ENCODE measurements around the gene TTC7B.
"Not testable (repeated sequence)": the region's sequence is repeated elsewhere in the genome, so short reads cannot be mapped to it uniquely, and the experiment has no call there.

Gene TTC7B, protein sequence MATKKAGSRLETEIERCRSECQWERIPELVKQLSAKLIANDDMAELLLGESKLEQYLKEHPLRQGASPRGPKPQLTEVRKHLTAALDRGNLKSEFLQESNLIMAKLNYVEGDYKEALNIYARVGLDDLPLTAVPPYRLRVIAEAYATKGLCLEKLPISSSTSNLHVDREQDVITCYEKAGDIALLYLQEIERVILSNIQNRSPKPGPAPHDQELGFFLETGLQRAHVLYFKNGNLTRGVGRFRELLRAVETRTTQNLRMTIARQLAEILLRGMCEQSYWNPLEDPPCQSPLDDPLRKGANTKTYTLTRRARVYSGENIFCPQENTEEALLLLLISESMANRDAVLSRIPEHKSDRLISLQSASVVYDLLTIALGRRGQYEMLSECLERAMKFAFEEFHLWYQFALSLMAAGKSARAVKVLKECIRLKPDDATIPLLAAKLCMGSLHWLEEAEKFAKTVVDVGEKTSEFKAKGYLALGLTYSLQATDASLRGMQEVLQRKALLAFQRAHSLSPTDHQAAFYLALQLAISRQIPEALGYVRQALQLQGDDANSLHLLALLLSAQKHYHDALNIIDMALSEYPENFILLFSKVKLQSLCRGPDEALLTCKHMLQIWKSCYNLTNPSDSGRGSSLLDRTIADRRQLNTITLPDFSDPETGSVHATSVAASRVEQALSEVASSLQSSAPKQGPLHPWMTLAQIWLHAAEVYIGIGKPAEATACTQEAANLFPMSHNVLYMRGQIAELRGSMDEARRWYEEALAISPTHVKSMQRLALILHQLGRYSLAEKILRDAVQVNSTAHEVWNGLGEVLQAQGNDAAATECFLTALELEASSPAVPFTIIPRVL

GRCh38 chr14:90815822-90816662, at the start of gene TTC7B:
Gene TTC7B (minus strand): TSS chr14:90816430. CDS start chr14:90816295, 135 bp downstream.
- DNase-seq, result no peak

DNA sequence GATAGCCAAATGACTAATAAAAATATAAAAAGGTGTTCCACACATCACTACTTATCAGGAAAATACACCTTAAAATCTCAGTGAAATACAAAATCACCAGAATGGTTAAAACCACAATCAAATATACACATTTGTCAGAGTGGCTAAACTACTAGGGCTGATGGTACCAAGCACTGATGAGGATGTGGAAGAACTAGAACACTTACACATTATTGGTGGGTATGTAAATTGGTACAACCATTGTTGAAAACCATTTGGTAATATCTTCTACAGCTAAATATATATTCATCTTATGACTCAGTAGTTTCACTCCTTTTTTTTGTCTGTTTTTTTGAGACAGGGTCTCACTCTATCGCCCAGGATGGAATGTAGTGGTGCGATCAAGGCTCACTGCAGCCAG, 48.5 kb upstream of the TTC7B start:
- DNase-seq, result no peak

DNA sequence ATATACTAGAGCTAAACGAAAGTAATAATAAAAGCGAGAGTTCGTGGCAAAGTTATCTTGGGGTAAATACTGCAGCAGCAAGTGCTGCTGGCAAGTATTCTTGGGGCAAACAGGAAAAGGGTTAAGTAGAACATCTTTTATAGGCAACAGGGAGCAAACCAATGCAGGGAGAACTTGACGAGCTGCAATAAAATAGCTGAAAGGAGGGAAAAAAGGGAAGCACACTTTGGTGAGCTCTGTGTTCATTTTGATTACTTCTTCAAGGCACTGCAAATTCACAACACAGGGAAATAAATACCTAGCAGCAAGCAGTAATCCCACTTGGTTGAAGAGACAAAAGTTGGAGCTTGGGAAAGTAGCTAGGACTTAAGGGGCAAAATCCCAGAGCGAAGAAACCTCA, 42.3 kb upstream of the TTC7B start:
- DNase-seq, result no peak

- DNase-seq, result no peak
These were observed 41.6 kb upstream of the TTC7B start for GRCh38 chr14:90857866-90858265.

DNA sequence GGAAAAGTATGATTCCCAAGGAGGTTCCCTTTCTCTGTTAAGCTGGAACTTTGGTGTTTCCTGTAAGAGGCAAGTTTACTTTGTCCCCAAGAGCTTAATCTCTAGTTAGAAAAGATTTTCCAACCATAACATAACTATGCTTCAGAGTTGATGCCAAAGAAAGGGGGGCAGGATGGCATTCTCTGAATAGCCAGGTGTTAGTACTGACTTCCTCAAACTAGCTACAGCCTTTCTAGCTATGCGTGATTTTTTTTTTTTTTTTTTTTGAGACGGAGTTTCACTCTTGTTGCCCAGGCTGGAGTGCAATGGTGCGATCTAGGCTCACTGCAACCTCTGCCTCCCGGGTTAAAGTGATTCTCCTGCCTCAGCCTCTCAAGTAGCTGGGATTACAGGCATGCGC, 39.9 kb upstream of the TTC7B start:
- DNase-seq, result not testable (repeated sequence)

GRCh38 chr14:90853116-90853515, 36.9 kb upstream of the TTC7B start:
- no peak for DNase-seq

DNA sequence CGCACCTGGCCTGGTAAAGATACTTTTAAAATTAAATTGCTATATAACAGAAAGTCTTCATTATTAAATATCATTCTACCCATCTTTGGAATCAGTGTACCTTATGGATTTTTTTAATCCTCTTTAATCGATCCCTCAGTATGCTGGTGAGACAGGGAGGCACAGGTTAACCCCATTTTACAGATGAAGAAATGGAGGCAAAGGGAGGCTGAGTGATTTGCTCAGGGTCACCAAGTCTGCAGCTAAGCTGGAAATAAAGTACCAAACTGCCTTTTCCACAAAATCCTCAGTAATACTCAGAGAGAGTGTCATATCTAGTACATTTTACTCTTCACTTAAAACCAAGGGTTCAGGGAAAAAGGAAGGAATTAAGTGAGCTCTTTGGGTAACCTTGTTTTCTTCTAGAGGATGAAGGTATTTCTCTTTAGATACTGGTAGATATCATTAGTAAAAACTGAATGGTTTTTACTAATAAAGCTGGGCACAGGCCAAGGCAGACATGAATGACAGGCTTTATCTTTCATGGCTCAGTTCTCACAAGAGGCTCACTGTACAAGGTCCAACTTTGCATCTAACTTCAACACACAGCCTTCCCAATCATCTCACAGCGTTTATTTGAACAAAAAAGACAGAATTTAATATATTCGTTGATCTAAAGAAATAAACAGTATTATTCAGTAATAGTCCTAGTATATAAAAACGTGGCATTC, 35.3 kb upstream of the TTC7B start:
- DNase-seq, result no peak

GRCh38 chr14:90850487-90850886, 34.3 kb upstream of the TTC7B start:
- no peak for DNase-seq

DNA sequence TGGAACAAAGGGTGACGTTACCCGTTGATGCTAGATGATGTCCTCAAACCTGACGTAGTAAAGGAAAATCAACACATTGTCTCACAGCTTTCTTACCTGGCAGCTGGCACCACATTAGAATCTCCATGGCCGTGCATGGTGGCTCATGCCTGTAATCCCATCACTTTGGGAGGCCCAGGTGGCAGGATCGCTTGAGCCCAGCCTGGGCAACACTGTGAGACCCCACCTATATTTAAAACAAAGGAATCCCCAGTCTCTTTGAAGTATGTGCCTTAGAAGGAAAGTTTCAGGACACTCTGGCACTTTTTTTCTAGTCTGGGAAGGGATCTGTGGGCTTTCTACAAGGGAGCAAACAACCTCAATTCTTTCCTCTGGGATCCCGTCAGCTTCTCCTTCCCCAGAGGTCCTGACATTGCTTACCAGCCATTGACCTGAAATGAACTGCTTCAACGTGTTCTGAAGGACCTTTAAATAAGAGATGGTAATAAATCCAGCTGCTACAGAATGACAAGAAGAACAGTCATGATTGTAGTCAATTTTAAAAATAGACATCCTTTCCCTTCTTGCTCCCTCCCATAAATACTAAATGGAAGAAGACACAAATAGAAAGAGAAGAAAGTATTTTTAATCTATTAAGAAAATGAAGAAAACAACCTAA, 33.7 kb upstream of the TTC7B start:
- no peak for DNase-seq

GRCh38 chr14:90848944-90849731, 32.9 kb upstream of the TTC7B start:
- no peak for DNase-seq

- DNase-seq, result no peak
These were observed 30.3 kb upstream of the TTC7B start for GRCh38 chr14:90846511-90846910.

- DNase-seq, result no peak
These were observed 28.1 kb upstream of the TTC7B start for GRCh38 chr14:90844321-90844720.

DNA sequence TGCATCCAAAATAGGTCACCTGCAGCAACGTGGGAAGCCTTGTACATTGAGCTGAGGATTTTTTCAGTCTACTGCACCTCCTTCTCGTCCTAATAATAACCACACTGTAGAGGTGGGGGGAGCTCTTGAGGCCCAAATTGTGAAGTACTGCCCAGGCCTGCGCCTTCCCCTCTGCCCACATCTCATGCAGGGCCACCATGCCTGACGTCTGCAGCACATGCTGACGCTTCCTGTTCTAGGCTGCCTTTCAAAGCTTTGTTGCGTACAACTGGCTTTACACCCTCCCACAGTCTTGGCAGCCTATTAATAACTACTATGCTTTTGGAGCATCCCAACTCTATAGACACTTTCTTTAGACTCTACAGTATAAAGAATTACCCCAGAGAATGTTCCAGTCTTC, 26.5 kb upstream of the TTC7B start:
- DNase-seq, result no peak

DNA sequence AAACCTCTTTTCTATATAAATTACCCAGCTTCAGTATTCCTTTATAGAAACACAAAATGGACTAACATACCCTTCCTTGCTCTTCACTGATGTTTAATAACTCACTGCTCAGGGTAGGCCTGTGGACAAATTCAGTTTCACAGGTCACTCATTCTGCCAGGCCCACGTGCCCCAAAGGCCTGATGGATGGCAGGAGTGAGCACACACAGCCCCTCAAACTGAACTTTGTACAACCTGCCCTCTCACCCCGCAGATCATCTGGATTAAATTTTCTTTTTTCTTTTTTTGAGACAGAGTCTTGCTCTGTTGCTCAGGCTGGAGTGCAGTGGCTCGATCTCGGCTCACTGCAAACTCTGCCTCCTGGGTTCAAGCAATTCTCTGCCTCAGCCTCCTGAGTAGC, 24.4 kb upstream of the TTC7B start:
- DNase-seq, result not testable (repeated sequence)

- no peak for DNase-seq
These were observed 23.6 kb upstream of the TTC7B start for GRCh38 chr14:90839889-90840266.

DNA sequence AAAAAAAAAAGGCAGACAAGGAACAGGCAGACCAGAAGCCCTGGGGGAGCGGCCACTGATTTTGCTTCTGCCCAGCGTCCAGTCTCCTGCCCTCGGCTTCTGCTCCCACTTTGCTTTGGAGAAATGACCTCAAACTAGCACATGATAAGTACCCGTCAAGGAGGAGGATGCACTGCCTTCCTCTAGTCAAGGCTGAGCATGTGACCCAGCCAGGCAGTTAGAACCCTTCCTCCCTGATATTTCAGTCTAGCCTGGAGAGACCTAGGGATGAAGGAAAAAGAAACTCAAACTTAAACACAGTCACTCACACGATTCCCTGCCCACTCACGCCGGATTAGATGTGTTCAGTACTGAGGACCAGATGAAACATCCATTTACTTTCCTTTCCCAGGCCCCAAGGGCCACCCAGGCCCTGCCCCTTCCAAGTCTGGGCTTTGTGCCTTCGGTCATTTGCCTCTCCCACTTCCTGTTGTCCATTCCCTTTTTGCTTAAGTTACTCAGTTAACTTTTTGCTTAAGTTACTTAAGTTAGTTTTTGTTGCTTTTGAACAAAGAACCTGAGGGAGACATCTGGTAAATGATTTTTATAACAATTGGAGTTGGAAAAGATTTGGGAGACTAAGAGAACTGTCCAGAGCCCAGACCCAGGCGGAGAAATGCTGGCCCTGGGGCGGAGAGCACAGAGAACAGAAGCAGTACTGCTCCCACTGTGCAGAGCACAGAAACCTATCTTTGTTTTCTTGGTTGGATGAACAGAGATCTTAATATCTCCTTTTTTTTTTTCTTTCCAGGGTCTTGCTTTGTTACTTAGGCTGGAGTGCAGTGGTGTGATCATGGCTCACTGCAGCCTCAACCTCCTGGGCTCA, 23.0 kb upstream of the TTC7B start:
- DNase-seq, result no peak

GRCh38 chr14:90838531-90838930, 22.3 kb upstream of the TTC7B start:
- not testable (repeated sequence) for DNase-seq

- no peak for DNase-seq
These were observed 21.1 kb upstream of the TTC7B start for GRCh38 chr14:90837355-90837754.

GRCh38 chr14:90836692-90837063, 20.4 kb upstream of the TTC7B start:
- no peak for DNase-seq

- no peak for DNase-seq
These were observed 15.6 kb upstream of the TTC7B start for GRCh38 chr14:90831821-90832220.

All from GOT3 (cell line).